ENCODE measurements around the gene CSK. TPM values are rescaled to one million over a fixed set of nuclear protein-coding genes. Genes with fewer than 3 reads are reported as not detected.

The CSK gene
- total RNA-seq, 2 experiments from 2014 or later: 112 to 355 TPM

DNA sequence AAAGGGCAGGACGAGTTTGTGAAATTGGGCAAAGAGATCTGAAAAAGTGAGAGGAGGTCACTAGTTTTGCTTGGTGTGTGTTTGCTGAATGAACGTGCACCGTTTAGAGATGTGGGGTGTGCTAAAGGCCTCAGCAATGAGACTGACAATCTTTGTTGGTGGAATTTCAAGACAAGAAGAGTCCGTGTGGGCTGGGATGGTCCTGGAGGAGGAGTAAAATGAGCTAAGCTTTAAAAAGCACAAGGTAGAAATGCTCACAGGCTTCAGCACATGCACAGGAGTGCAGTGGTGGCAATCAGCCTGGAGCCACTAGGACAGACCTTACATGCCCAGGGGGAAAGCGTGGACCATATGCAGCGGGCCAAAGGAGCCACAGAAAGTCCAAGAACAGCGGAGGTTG lies 43.1 kb downstream of the CSK start:
- Histone ChIP-seq H3K4me3 (ENCODE audit: low read depth, low read length, poor library complexity, severe bottlenecking) (no peak overlapping the region), H3K9me3 (ENCODE audit: low read length) (no peaks in the 10 kb centered on the region), H2AFZ (ENCODE audit: low read length) (no peak overlapping the region), H3K79me2 (ENCODE audit: insufficient read depth, low read depth, low read length) (no peaks in the 10 kb centered on the region), H3K9me2 (ENCODE audit: insufficient read depth, low read length) (no peaks in the 10 kb centered on the region), H4K20me1 (ENCODE audit: insufficient read depth, low read length) (no peaks in the 10 kb centered on the region), H3K36me3 (ENCODE audit: insufficient read depth, low read length) (no peaks in the 10 kb centered on the region), H3K4me1 (ENCODE audit: insufficient read depth, low read length, poor library complexity, severe bottlenecking) (peaks cover 32% of the 10 kb centered on the region), H3K27ac (ENCODE audit: low read depth, low read length, poor library complexity, severe bottlenecking) (no peak overlapping the region), H3K4me2 (ENCODE audit: low read length) (no peak overlapping the region)
- TF ChIP-seq, protein P1, sequence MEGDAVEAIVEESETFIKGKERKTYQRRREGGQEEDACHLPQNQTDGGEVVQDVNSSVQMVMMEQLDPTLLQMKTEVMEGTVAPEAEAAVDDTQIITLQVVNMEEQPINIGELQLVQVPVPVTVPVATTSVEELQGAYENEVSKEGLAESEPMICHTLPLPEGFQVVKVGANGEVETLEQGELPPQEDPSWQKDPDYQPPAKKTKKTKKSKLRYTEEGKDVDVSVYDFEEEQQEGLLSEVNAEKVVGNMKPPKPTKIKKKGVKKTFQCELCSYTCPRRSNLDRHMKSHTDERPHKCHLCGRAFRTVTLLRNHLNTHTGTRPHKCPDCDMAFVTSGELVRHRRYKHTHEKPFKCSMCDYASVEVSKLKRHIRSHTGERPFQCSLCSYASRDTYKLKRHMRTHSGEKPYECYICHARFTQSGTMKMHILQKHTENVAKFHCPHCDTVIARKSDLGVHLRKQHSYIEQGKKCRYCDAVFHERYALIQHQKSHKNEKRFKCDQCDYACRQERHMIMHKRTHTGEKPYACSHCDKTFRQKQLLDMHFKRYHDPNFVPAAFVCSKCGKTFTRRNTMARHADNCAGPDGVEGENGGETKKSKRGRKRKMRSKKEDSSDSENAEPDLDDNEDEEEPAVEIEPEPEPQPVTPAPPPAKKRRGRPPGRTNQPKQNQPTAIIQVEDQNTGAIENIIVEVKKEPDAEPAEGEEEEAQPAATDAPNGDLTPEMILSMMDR (conservative IDR thresholded peaks at IDR 0.05; ENCODE audit: low read length): no peak
- no peak for TF ChIP-seq EZH2phosphoT487 (IDR thresholded peaks at IDR 0.05; ENCODE audit: borderline replicate concordance, low read depth, low read length)
- BruUV-seq (replicated peaks): no TSS peak
- intact Hi-C loops (cut with micrococcal nuclease; ENCODE audit: unreplicated experiment): no loop called here
- CTCF ChIA-PET (ENCODE audit: unreplicated experiment): no interaction called here
- POLR2A ChIA-PET: interaction anchor here (0.5 to 0.6 kb wide), 4 partner anchors 52 to 276 kb away, joined by 3 to 7 read pairs (median 4); no protein-coding TSS in a partner anchor
- no peak for DNase-seq (ENCODE audit: low spot score)

- Histone ChIP-seq H3K27ac (ENCODE audit: low read depth, low read length, poor library complexity, severe bottlenecking) (no peak overlapping the region), H3K9me3 (ENCODE audit: low read length) (no peaks in the 10 kb centered on the region), H3K9me2 (ENCODE audit: insufficient read depth, low read length) (no peaks in the 10 kb centered on the region), H3K4me1 (ENCODE audit: insufficient read depth, low read length, poor library complexity, severe bottlenecking) (peaks cover 23% of the 10 kb centered on the region), H3K4me2 (ENCODE audit: low read length) (no peak overlapping the region), H2AFZ (ENCODE audit: low read length) (no peak overlapping the region), H3K36me3 (ENCODE audit: insufficient read depth, low read length) (no peaks in the 10 kb centered on the region), H3K79me2 (ENCODE audit: insufficient read depth, low read depth, low read length) (no peaks in the 10 kb centered on the region), H3K4me3 (ENCODE audit: low read depth, low read length, poor library complexity, severe bottlenecking) (no peak overlapping the region), H4K20me1 (ENCODE audit: insufficient read depth, low read length) (no peaks in the 10 kb centered on the region)
- ChIA-PET POLR2A (no interaction called here), CTCF (ENCODE audit: unreplicated experiment) (no interaction called here)
- TF ChIP-seq, protein P1 (conservative IDR thresholded peaks at IDR 0.05; ENCODE audit: low read length): no peak
- TF ChIP-seq EZH2phosphoT487 (IDR thresholded peaks at IDR 0.05; ENCODE audit: borderline replicate concordance, low read depth, low read length): no peak
- intact Hi-C loops (cut with micrococcal nuclease; ENCODE audit: unreplicated experiment): no loop called here
- DNase-seq (ENCODE audit: low spot score): no peak
- BruUV-seq (replicated peaks): no TSS peak
Observed at GRCh38 chr15:74825866-74826265, 44.0 kb downstream of the CSK start.

- CTCF ChIA-PET (ENCODE audit: unreplicated experiment): no interaction called here
- peaks cover 21% of the 10 kb centered on the region for H3K4me1 ChIP-seq (ENCODE audit: insufficient read depth, low read length, poor library complexity, severe bottlenecking)
- no peak within 1 kb of the TSS for H3K4me3 ChIP-seq (ENCODE audit: low read depth, low read length, poor library complexity, severe bottlenecking)
- no peaks in the 10 kb centered on the region for H3K36me3 ChIP-seq (ENCODE audit: insufficient read depth, low read length)
- H3K79me2 ChIP-seq (ENCODE audit: insufficient read depth, low read depth, low read length): no peaks in the 10 kb centered on the region
- no peaks in the 10 kb centered on the region for H4K20me1 ChIP-seq (ENCODE audit: insufficient read depth, low read length)
- no peak within 1 kb of the TSS for H2AFZ ChIP-seq (ENCODE audit: low read length)
- TF ChIP-seq, protein P1 (conservative IDR thresholded peaks at IDR 0.05; ENCODE audit: low read length): no peak
- no peak for TF ChIP-seq EZH2phosphoT487 (IDR thresholded peaks at IDR 0.05; ENCODE audit: borderline replicate concordance, low read depth, low read length)
- no peak within 1 kb of the TSS for H3K4me2 ChIP-seq (ENCODE audit: low read length)
- no TSS peak for BruUV-seq (replicated peaks)
- POLR2A ChIA-PET: no interaction called here
- H3K9me2 ChIP-seq (ENCODE audit: insufficient read depth, low read length): no peaks in the 10 kb centered on the region
- DNase-seq (ENCODE audit: low spot score): no peak
- H3K27ac ChIP-seq (ENCODE audit: low read depth, low read length, poor library complexity, severe bottlenecking): no peak within 1 kb of the TSS
- H3K9me3 ChIP-seq (ENCODE audit: low read length): no peaks in the 10 kb centered on the region
- intact Hi-C loops (cut with micrococcal nuclease; ENCODE audit: unreplicated experiment): no loop called here
Observed at GRCh38 chr15:74826364-74826819, 44.5 kb downstream of the CSK start, which contains the start of gene CPLX3. Gene CPLX3 (plus strand): TSS chr15:74826627. CDS start chr15:74826704, 77 bp downstream.

Data from OCI-LY7 (cell line).